NB4 (cell line): ENCODE results near the gene PGPEP1.

Source experiments
- CTCF ChIP-seq: IDR thresholded peaks from one replicate; pipeline ENCODE4 v1.5.1; 2012; ENCODE audit warnings: low read depth, low read length
- MAX ChIP-seq: IDR thresholded peaks from 2 replicates; pipeline ENCODE4 v1.6.1; 2011; ENCODE audit warnings: low read depth, low read length
- MYC ChIP-seq: IDR thresholded peaks from 2 replicates; pipeline ENCODE4 v1.6.1; 2011; ENCODE audit warnings: low read depth, low read length
- POLR2A ChIP-seq: IDR thresholded peaks from 2 replicates; pipeline ENCODE4 v1.6.1; 2011; ENCODE audit warnings: mild to moderate bottlenecking; ENCODE audit not compliant: insufficient read length; ENCODE audit errors: extremely low read depth

GRCh38 chr19:18397242-18398202 is 57.1 kb downstream of the PGPEP1 start, which contains the start of gene LRRC25:
- TF ChIP-seq MYC: no peak
- no peak for TF ChIP-seq CTCF
- TF ChIP-seq POLR2A: no peak
- no peak for TF ChIP-seq MAX
